ENCODE measurements around the gene SFN.
"Not testable (repeated sequence)": the region's sequence is repeated elsewhere in the genome, so short reads cannot be mapped to it uniquely, and the experiment has no call there.

SFN gene

DNA sequence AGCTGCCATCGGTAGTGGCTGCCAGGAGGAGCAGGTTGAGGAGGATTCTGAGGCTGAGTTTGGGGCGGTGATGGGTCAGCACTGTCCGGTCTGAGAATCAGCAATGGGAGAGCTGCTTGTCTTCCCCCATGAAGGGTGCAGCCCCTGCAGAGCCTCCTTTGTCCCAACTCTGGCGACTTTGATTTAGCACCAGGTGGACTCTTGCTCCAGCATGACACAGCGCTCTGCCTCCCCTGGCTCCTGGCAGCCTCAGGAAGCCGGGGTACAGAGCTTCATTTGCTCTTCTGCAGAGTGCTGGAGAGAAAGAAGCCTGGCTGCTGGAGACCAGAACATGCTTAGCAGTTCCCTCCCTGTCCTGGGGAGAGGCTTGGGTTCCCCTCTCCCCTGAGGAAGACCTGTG lies 23.2 kb upstream of the SFN start:
- DNase-seq, result no peak

DNA sequence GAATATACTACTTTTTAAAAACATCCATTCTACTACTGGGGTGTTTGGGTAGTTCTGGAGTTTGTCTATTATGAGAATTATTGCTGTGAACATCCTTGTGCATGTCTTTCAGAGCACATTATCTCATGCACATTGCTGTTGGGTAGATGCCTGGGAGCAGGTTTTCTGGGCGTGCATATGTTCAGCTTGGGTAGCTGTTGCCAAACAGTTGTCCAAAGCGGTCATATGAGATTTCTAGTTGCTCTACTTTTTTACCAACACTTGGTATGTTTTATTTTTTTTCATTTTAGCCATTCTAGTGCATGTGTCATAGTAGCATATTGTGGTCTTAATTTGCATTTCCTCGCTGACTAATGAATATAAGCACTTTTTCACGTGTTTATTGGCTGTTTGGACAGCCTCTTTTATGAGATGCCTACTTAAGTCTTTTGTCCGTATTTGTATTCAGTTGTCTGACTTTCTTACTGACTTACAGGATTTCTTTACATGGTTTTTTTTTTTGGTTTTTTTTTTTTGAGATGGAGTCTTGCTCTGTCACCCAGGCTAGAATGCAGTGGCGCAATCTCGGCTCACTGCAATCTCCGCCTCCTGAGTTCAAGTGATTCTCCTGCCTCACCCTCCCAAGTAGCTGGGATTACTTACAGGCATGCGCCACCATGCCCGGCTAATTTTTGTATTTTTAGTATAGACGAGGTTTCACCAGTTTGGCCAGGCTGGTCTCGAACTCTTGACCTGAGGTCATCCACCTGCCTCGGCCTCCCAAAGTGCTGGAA lies 18.3 kb upstream of the SFN start:
- DNase-seq, result no peak

- DNase-seq, result not testable (repeated sequence)
These were observed 15.1 kb upstream of the SFN start for GRCh38 chr1:26847826-26848225.

DNA sequence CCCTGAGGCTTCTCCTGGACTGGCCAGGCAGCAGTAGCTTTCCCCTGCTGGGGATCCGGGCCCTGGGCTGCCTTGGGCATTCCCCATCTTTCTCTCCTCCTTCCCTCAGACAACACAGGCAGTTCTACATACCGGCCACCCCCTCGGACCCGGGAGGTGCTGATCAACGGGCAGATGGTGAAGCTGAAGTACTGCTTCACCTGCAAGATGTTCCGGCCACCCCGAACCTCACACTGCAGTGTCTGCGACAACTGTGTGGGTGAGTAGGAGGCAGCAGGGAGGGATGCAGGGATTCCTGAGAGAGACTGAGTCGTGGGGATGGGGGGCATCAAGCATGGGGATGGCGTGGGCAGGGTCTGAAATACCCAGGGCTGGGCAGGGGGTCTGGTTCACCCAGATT lies 14.4 kb upstream of the SFN start:
- DNase-seq, result no peak

DNA sequence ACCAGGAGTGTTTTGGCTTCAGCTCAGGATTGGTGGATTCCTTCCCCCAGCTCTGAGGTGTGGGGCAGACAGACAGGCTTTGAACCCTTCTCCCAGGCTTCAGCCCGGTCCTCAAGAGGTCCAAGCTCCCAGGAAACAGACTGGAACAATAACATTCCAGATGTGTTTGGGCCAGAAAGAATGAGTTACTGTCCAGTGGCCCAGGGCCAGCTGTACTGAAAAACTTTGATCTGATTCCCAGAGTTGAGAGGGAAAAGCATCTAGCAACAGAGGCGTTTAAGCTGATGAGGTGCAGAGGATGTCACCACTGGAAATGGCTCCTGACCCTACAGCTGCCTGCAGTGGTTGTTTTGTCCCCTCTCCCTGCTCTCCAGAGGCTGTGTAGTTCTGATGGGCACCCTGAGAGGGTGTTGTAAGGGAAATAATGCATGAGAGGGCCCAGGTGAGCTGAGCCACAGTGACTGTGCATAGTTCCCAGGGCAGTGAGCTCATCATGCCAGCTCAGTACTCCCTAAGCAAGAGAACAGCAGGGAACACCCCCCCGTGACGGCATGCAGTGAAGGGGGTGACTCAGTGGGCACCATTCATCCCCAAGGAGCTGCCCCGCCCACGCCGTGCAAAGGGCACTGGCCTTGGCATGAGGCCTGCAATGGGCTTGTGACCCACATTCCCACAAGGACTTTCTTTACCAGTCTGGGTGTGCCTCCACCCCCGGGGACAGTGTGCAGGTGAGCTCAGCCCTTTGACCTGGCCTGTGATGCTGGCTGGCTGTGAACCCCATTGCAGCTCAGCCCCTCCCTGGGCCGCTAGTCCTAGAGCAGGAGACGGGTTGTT lies 13.8 kb upstream of the SFN start:
- DNase-seq, result no peak

GRCh38 chr1:26851106-26851684 lies 11.8 kb upstream of the SFN start:
- no peak for DNase-seq

DNA sequence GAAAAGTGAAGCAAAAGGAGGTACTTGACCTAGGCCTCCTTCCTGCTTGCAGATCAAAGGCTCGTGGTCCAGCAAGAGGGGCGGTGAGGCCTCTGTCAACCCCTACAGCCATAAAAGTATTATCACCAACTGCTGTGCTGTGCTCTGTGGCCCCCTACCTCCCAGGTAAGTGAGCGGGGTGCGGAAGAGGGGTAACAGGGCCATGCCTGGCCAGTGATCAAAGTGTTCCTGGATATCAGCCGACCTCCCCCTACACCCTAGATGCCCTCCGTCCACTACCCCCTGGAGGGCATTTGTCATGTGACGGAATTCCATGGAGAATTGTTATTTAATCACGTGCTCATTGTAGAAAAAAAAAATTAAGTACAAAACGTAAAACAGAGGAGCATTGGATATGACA lies 10.2 kb upstream of the SFN start:
- no peak for DNase-seq

DNA sequence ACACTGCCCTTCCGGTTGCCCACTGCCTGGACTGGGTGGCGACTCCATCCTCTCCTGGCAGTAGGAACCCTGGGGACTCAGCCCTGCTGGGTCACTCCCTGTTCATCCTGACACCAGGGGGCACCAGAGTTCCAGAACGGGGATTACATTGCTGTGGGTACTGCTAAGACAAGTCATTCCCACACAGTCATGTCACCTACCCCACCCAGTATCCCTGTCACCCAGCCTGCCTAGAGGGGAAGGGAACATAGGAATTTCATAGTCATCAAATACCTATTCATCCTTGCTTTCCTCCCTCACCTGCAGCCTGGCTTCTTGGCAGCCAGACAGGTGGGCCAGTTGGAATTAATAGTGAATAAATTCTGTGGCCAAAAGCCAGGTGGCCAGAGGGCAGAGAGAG lies 9.8 kb upstream of the SFN start:
- peak; percentile 64 for DNase-seq

GRCh38 chr1:26853600-26853999 lies 9.3 kb upstream of the SFN start:
- no peak for DNase-seq

GRCh38 chr1:26854906-26855305 lies 8.0 kb upstream of the SFN start:
- DNase-seq, result no peak

DNA sequence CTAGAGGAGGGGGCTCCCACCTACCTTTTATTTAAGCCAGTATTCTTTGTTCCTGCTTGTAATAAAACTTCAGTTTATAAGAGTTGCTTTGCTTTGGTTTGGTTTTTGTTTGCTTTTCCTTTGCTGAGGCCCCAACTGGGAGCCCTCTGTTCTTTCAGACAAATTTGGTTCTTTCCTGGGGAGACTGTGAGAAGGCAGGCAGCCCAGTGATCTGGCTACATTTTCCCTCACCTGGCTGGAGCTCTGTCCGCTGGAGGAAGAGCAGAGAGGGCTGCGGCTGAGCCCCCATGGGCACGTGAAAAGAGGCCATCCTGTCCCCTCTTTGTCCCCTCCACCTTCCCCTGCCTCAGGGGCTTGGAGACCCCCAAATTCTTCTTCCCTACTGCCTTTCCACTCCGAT lies 7.3 kb upstream of the SFN start:
- DNase-seq, result no peak

- DNase-seq, result no peak
These were observed 6.8 kb upstream of the SFN start for GRCh38 chr1:26856181-26856580.

- no peak for DNase-seq
These were observed 6.1 kb upstream of the SFN start for GRCh38 chr1:26856604-26857469.

DNA sequence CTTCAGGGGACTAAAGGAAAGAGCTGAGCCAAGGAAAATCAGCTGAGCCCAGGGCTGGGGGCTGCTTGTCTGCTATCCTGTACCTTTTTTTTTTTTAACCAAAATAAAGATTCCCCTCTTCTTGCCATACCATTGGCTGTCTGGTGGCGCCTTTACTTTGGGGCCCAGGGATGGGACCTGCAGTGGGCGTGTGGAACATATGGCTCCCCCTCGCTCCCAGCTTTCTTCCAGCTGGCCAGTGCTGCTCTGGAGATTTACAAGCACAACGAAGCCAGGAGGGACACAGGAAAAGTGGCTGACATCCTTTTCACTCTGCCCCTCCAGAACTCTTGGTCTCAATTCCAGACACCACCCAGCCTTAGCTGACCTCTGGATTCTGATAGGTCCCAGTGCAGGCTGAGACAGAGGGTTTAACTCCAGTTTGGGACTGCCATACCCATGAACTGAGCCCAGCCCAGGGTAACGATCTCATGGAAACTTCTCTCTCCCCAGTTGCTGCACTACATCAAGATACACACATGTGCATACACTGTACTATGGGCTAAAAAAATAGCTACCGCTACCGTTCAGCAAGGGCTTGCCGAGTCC lies 5.4 kb upstream of the SFN start:
- no peak for DNase-seq

GRCh38 chr1:26858160-26858559 lies 4.8 kb upstream of the SFN start:
- no peak for DNase-seq

DNA sequence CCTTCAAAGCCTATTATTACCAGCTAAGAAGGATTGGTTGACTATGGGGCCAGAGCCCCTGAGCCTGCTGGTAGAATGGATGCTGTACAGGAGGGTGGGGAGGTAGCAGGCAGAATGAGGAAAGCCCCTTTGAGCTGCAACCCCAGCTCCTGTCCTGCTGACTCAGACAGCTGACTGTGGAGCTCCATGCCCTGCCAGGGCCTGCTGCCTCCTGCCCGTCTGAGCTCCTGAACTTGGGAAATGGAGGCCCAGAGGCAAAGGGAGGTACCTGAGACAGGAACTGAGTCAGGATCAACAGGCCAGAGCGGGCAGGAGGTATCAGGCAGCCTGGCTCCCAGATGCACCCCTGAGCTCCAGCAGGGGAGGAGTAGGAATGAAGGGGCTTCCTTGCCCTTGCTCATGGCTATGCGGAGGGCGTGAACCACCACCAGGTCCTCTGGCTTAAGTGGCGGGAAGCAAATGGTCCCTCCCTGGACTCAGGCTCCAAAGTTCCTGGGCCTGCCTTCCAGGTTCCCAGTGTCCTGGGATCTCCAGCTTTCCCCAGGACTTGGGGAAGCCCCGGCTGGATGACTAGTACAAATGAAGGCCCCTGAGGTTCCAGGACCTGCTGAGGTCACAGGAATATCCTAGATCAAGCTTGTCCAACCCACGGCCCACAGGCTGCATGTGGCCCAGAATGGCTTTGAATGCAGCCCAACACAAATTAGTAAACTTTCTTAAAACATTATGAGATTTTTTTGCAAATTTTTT lies 3.9 kb upstream of the SFN start:
- DNase-seq, result no peak

GRCh38 chr1:26861286-26861701 lies 1.7 kb upstream of the SFN start:
- no peak for DNase-seq

DNA sequence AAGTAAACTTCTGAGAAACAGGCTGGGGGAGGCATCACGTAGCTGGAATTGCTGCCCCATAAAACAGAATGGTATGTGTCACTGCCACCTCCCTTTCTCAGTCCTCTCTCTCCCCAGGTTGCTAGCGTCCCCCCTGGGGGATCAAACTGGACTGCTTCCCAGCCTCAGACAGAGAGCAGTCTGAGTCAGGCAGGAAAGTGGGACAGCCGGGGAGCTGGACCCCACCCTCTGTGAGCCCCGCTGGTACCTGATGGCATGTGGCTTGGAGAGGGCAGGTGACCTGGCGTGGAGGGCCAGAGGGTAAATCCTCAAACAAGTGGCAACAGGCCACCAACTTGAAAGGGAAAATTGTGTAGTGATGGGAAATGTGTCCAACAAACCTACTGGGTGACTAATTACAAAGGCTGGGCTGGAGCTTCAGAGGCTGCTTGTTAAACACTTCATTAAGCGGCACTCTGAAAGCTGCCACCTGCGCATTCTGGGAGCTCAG lies 1.0 kb upstream of the SFN start:
- DNase-seq, result no peak

DNA sequence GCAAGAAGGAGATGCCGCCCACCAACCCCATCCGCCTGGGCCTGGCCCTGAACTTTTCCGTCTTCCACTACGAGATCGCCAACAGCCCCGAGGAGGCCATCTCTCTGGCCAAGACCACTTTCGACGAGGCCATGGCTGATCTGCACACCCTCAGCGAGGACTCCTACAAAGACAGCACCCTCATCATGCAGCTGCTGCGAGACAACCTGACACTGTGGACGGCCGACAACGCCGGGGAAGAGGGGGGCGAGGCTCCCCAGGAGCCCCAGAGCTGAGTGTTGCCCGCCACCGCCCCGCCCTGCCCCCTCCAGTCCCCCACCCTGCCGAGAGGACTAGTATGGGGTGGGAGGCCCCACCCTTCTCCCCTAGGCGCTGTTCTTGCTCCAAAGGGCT lies 732 bp downstream of the SFN start:
- no peak for DNase-seq

- peak; percentile 85 for DNase-seq
These were observed 1.9 kb downstream of the SFN start for GRCh38 chr1:26864610-26865480.

GRCh38 chr1:26873097-26873496 lies 10.1 kb downstream of the SFN start:
- DNase-seq, result not testable (repeated sequence)

Data from NCI-H1694 (cell line).